ENCODE data around the gene NKIRAS1.
"Not testable (repeated sequence)": the region's sequence is repeated elsewhere in the genome, so short reads cannot be mapped to it uniquely, and the experiment has no call there.

NKIRAS1 gene

DNA sequence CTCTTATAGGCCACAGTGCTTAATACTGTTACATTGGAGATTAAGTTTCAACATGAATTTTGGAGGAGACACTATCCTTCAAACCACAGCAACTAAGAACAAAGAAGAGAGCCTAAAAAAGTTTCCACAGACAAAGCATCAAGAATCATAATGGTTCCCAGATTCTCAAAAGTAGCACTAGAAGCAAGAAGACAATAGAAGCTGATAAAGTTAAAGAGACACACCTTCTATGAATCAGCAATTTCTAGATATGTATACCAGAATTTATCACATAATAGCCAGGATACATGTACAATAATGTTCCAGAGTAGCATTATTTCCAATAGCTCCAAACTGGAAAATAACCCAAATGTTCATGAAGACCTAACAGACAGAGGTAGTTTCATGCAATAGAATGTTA lies 12.2 kb downstream of the NKIRAS1 start:
- DNase-seq (ENCODE audit: low spot score) = no peak

DNA sequence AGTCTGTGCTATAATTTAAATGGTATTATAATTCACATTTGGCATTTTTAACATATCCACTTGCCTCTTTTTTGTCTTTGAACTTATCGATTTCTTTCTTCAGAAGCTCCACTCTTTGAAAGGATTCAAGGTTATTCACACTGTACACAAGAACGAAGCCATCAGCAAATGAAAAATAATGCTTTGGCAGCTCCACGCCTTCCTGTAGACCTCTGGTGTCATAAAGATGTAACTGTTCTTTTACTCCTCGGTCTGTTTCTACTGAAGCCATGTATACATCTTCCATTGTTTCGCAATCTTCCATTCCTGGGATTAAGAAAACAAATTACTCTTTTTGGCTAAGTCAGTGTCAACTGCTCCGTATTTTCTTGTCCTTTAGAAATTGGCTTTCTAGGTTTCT lies 16.0 kb downstream of the NKIRAS1 start:
- DNase-seq (ENCODE audit: low spot score) = no peak

DNA sequence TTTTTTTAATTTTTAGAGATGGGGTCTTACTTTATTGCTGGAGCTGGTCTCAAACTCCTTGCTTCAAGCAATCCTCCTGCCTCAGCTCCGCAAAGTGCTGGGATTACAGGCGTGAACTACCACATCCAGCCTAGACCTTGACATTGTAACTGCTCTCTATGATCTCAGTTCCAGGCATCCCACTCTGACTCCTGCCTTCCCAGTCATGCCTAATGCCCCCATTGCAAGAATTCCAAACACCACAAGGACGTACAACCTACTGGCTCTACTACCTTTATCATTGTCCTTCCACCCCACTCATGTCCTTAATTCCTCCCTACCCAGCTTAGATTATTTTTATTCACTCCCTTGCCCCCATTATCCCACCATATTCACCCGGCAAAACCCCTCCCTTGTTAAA lies 21.6 kb downstream of the NKIRAS1 start:
- DNase-seq (ENCODE audit: low spot score) = no peak

DNA sequence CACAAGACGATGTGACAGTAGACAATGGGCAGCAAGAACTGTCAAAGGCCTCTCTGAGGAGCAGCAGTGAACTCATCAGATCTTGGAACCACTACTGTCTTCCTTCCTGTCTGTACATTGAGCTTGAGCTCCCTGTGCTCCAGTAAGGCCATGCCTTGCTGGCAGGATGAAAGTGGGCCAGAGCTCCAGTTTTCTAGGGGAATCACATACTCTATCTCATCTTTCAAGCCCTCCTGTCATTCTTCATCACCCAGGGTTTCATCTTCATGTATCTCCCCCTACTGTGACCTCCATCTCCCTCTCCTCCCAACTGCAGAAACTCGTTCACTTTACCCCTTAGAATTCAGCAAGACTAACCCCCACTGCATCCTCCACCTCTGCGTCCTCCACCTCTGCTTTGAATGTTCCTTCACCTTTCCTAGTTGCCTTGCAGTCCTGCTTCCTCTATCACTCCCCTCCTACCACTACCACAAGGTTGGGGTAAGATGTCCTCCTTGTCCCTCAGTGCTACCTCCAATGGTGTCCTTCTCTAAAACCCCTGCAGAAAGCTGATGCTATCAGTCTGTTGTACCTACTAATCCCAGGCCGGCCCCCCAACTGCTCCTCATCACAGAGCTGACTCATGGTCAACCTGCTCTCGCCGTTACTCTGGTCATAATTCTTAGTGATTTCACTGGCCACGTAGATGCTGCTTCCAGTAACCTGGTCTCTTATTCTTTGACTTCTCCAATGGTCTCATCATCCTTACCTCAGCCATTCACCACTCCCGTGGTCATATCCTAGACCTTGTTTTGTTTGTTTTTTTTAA lies 22.3 kb downstream of the NKIRAS1 start:
- no peak for DNase-seq (ENCODE audit: low spot score)

DNA sequence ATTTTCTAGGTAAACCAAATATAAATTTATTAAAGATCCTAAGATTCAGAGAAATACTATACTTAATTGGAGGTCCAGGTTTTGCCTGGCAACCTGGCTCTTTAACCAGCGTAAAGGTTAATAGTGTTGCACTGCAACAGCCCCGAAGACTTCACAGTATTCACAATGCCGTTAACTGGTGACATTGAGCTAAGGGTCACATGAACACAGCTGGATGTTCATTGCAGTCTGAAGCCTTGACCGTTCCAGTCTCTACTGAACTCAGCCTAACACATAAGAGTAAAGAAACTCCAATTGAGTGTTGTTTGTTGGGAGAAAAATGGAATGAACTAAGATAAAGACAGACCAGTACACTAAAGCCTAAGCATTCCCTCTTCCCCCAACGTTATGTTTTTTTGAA lies 26.8 kb downstream of the NKIRAS1 start:
- DNase-seq (ENCODE audit: low spot score) = no peak

DNA sequence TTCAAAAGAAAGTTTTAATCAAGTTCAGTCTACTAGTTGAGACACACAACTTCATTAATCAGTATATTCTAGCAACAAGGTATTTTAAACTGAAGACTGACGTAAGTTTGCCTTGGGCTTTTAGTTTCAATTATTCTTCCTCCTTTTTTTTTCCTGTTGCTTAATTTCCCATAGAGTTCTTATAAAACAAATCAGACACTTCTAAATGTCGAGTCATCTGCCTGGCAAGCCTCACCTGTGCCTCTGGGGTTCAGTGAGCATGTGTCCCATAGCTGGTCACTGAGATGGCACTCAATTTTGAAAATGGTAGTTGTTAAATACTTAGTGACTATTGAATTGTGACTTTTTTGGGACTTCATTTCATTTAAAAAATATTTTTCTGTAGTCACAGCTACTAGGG lies 27.4 kb downstream of the NKIRAS1 start:
- no peak for DNase-seq (ENCODE audit: low spot score)

DNA sequence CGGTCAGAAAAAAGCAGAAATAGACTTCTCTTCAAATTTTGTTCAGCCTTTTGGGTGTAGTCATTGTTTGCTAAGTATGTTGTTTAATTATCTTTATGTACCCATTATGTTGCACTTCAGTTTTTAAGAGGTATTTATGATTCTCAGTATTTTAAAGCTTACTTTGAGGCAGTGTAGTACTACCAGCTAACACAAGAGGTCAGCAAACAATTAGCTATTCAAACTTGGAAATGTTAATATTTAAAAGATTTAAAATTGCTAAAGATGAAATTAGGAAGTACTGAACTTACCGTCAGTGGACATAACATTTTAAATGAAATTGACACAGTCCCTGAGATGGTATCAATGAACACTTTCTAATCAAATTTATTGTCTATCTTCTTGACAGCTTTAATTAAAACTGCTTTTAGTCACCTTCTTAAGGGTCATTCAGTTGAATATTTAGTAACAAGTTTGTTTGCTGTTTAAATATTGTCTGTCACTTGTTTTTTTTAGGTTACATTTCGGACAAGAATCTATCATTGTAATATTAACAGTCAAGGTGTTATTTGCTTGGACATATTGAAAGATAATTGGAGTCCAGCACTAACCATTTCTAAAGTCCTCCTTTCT lies 28.1 kb downstream of the NKIRAS1 start:
- DNase-seq (ENCODE audit: low spot score) = peak; percentile 40

DNA sequence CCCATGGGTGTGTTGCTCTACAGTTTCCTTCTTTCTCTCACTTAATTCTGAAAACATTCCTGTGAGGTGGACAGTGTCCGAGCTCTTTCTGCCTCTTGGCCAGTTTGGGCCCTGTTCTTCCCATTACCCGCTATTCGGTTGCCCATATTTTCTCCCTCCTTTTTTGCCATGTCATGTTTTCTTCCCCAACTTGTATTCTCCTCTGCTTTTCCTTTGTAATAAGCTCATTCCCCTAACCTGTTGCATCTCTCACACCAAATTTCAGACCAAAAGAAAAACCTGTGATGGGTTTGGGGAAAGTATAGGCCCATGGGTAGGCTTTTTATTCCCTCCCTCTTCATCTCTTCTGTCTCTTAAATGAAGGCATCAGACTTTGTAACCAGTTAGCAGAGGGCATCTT lies 30.5 kb downstream of the NKIRAS1 start:
- no peak for DNase-seq (ENCODE audit: low spot score)

DNA sequence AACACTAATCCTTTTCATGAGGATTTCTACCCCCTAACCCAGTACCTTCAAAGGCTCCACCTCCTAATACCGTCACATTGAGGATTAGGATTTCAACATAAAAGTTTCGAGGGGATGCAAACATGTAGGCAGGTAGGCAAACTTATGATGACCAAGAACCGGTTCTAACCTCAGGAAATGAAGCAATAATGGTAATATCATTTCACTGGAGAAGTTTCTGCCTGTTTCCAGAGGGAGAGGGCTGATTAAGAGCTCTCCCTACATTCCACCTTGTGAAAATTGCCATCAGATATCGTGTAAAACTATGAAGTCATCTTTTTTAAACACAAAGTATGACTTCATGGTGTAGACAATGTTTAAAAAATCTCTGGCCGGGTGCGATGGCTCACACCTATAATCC lies 31.6 kb downstream of the NKIRAS1 start:
- DNase-seq (ENCODE audit: low spot score) = no peak

DNA sequence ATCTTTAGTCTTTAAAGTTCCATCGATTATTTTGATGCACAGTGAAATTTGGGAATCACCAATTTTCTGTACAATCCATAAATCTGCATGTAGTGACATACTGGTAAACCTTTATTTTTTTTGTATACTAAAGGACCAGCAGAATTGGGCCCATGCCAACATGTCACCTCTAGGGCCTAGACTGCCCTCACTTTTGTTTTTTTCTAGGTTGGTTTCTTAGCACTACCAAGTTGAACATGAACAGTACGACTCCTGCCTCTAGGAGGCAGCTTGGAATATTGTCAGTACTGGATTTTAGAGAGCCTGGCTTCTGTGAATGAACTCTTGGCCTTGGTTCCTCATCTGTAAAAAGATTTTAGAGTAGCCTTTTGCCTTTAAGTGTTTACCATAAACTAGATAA lies 32.3 kb downstream of the NKIRAS1 start:
- no peak for DNase-seq (ENCODE audit: low spot score)

DNA sequence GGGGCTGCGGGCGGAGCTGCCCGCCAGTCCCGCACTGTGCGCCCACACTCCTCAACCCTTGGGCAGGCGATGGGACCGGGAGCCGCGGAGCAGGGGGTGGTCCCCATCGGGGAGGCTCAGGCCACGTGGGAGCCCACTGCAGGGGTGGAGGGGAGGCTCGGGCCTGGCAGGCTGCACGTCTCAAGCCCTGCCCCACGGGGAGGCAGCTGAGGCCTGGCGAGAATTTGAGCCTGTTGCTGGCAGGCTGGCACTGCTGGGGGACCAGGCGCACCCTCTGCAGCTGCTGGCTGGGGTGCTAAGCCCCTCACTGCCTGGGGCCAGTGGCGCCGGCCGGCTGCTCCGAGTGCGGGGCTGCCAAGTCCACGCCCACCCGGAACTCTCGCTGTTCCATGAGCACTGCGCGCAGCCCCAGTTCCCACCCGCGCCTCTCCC lies 34.3 kb downstream of the NKIRAS1 start:
- no peak for DNase-seq (ENCODE audit: low spot score)

DNA sequence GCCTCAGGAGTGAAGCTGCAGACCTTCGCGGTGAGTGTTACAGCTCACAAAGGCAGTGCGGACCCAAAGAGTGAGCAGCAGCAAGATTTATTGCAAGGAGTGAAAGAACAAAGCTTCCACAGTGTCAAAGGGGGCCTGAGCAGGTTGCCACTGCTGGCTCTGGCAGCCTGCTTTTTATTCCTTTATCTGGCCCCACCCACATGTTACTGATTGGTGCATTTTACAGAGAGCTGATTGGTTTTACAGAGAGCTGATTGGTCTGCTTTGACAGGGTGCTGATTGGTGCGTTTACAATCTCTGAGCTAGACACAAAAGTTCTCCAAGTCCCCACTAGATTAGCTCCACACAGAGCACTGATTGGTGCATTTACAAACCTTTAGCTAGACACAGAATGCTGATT lies 34.8 kb downstream of the NKIRAS1 start:
- not testable (repeated sequence) for DNase-seq (ENCODE audit: low spot score)

DNA sequence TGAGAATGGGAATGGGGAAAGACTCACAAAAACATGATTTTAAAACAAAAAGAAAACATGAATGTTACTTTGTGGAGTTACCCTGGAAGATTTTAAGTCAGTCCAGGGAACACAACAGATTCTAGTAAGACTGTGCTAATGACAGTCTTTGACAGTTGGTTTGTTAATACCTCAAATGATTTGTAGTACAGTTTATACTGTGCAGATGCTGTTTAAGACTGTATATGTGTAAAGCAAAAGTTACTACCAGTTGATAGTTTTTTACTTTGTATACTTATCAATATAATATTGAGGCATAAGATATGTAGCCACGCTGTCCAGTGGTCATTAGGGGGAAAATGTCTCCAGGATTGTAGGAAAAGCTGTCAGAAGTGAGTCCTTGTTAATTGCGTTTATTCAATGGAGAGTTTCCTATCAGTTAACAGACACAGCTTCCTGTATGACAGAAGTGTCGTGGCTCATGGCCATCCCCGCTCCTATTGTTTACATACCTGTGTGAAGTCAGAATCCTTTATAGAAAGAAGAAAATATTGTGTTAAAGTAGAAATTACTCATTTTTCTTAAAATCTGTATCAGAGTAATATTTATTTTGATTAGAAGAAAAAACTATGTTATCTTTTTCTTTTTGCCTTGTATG lies 36.0 kb downstream of the NKIRAS1 start:
- no peak for DNase-seq (ENCODE audit: low spot score)

DNA sequence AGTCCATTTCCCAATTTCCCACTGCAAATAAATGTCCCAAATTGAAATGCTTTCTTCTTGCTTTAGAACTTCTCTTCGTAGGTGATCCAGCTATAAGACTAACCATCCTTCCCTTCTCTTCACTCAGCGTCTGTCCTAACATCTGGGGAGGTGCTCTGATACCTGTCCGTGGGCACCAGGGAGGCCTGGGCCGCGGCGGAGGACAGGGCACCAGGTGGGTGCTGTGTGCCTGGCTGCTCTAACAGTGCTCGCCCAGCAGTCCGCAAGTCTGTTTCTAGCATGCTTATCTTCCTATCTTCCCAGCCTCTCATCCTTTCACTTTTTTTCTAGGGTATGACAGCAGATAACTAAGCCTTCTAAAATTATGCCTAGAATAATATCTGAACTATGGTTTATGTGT lies 37.3 kb downstream of the NKIRAS1 start:
- no peak for DNase-seq (ENCODE audit: low spot score)

DNA sequence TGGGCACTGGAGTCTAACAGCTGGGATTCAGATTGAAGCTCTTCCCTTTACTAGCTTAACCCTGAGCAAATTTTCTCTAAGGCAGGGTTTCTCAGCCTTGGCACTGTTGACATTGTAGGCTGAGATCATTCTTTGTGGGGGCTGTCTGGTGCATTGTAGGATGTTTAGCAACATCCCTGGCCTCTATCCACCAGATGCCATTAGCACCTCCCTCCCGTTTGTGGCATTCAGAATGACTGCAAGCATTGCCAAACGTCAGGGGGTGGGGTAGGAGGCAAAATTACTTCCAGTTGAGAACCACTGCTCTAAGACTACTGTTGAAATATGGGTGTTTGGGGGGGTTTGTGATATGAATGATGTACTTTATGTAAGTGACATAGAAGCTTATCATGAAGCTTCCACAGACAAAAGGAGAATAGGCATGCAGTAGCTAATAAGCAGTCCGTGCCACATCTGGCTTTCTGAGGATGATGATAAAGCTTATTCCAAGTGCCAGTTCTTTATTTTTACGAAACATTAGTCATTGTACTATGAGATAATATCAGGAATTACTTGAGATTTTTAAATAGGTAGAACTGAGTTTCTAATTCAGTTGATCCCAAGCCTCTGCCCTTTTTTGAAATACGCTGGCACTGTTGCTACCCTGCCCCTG lies 39.3 kb downstream of the NKIRAS1 start:
- no peak for DNase-seq (ENCODE audit: low spot score)

DNA sequence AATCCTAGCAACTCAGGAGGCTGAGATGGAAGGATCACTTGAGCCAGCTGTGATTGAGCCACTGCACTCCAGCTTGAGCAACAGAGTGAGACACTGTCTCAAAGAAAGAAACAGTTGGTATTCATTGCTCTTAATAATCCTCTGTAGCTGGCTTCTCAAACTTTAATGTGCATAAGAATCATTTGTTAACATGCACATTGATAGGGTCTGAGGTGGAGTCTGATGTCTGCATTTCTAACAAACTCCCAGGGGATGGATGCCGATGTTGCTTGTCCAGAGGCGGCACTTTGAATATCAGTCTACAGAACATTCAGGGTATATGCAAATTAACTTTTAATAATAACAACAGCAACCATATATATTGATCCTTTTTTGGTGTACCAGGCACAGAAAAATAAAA lies 39.9 kb downstream of the NKIRAS1 start:
- DNase-seq (ENCODE audit: low spot score) = no peak

DNA sequence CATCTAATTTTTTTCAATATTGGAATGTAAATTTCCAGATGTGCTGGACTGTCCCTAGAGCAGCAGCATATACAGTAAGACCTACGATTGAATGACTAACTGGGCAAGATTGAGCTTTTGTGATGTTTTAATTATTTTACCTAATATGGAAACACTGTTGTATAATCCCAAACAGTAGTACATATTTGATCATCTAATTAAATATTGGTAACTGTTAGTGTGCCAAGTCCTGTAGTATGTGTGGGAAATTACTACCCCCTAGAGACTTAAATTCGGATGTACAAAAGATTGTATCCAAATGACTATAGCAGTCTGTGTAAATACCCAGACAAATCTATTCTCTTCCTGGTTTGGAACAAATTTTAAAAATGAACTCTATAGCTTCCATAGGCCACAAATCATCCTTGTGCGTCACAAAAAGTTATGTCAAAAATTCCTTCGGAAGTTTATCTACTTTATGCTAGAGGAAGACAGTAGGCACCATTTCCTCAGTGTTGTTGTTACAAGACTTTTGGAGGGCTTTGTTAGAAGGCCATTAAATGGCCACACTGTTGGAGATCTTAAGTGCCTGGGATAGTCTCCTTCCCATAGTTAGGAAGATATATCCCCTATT lies 41.6 kb downstream of the NKIRAS1 start:
- DNase-seq (ENCODE audit: low spot score) = no peak

DNA sequence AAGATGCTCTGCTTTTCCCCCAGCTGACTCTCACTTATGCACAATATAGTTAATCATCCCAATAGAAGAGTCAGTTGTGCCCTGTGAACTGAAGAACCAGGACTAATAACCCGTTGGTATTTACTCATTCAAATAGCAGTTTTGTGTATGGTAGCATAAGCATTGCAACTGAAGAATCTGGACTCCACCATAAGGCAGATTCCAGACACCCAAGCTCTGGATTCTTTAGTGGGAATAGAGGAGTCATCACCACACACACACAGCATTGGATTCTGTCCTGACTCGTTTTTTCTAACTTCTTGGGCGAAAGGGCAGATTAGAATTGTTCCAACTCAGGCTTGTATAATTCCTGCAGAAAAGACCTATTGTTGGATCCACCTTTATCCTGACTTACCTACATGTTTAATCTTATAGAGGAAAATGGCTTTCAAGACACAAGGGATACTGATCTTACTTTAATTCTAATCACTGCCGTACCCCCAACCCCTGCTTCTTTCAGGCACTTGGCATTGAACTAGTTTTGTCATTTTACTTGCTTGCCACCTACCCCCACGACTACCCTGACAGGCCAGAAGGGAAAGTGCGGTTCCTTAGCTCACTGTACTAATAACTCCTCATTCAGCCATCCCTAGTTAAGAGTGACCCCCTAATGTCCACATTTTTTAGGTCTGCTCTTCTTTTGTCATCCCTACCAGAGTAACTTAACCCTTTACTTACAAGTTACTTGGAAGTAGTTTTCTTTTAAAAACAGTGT lies 42.3 kb downstream of the NKIRAS1 start:
- no peak for DNase-seq (ENCODE audit: low spot score)

DNA sequence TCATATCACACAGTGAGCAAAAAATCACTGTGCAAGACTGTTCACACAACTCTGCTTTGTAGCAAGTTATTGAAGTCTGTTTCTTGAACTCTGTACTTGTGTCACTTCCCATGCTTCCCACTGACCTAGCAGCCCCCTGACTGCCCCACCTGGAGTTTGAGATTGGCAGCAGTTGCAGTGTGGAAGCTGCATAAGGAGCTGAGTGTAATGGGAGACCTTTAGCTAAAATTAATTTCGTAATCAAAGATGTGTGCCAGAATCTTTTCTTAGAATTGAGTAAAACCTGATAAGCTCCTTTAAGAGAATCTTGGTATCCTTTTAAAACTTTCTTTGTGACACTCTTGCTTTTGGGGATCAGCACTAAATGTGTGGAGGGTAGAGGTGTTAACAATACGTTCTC lies 42.8 kb downstream of the NKIRAS1 start:
- no peak for DNase-seq (ENCODE audit: low spot score)

DNA sequence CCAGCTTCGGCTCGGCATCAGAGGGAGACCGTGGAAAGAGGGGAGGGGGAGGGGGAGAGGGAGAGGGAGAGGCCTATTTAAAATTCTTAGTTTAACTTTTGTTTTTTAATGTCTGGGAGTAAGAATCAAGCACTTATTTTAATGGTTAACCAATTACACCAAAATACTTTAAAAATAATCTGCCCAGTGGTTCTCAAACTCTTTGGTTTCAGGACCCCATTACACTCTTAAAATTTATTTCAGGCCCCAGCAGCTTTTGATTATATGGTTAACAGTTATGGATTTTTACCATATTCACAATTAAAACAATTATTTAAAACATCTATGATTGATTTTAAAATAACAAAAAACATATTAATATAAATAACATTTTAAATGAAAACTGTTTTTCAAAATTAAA lies 44.5 kb downstream of the NKIRAS1 start:
- no peak for DNase-seq (ENCODE audit: low spot score)

DNA sequence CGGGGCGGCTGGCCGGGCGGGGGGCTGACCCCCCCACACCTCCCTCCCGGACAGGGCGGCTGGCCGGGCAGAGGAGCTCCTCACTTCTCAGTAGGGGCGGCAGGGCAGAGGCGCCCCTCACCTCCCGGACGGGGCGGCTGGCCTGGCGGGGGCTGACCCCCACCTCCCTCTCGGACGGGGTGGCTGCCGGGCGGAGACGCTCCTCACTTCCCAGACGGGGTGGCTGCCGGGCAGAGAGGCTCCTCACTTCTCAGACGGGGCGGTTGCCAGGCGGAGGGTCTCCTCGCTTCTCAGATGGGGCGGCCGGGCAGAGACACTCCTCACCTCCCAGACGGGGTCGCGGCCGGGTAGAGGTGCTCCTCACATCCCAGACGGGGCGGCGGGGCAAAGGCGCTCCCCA lies 45.4 kb downstream of the NKIRAS1 start:
- not testable (repeated sequence) for DNase-seq (ENCODE audit: low spot score)

DNA sequence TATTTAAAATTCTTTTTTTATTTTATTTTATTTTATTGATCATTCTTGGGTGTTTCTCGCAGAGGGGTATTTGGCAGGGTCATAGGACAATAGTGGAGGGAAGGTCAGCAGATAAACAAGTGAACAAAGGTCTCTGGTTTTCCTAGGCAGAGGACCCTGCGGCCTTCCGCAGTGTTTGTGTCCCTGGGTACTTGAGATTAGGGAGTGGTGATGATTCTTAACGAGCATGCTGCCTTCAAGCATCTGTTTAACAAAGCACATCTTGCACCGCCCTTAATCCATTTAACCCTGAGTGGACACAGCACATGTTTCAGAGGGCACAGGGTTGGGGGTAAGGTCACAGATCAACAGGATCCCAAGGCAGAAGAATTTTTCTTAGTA lies 46.1 kb downstream of the NKIRAS1 start:
- DNase-seq (ENCODE audit: low spot score) = not testable (repeated sequence)

All from Ammon's horn (tissue), 1 donor.